CD4-positive, alpha-beta T cell treated with Interleukin-4 for 1 hour (primary cell): Measurements from ENCODE around the gene RPL31.
A peak's percentile ranks its signal among the peaks of the same experiment; 100 is the strongest.
"Not testable (repeated sequence)": the region's sequence is repeated elsewhere in the genome, so short reads cannot be mapped to it uniquely, and the experiment has no call there.

Experiments
- DNase-seq, 2 donors: peaks; one replicate each; pipeline ENCODE4 v3.0.0-alpha.2; 2020 to 2022

RPL31 gene

GRCh38 chr2:101030866-101031554 is 28.9 kb downstream of the RPL31 start:
- peak in 1 of 2 donors; percentile 16 for DNase-seq

GRCh38 chr2:101032084-101032776 is 30.1 kb downstream of the RPL31 start:
- DNase-seq = no peak

GRCh38 chr2:101036562-101036961 is 34.5 kb downstream of the RPL31 start:
- no peak for DNase-seq

GRCh38 chr2:101037161-101037755 is 35.2 kb downstream of the RPL31 start:
- DNase-seq = no peak

GRCh38 chr2:101038455-101039255 is 36.6 kb downstream of the RPL31 start:
- no peak for DNase-seq

- DNase-seq = no peak
Observed at GRCh38 chr2:101040072-101040471, 38.0 kb downstream of the RPL31 start.

GRCh38 chr2:101040761-101041160 is 38.7 kb downstream of the RPL31 start:
- no peak for DNase-seq

GRCh38 chr2:101041413-101041812 is 39.3 kb downstream of the RPL31 start:
- DNase-seq = no peak

GRCh38 chr2:101045330-101045729 is 43.2 kb downstream of the RPL31 start:
- no peak for DNase-seq

GRCh38 chr2:101047075-101047766 is 45.1 kb downstream of the RPL31 start:
- no peak for DNase-seq

GRCh38 chr2:101047774-101048173 is 45.7 kb downstream of the RPL31 start:
- DNase-seq = no peak

GRCh38 chr2:101048756-101049155 is 46.7 kb downstream of the RPL31 start:
- DNase-seq = no peak

- not testable (repeated sequence) for DNase-seq
Observed at GRCh38 chr2:101050886-101051285, 48.8 kb downstream of the RPL31 start.

GRCh38 chr2:101052147-101052546 is 50.1 kb downstream of the RPL31 start:
- DNase-seq = no peak

- DNase-seq = no peak
Observed at GRCh38 chr2:101053117-101053516, 51.0 kb downstream of the RPL31 start.
